NT2/D1 (cell line): ENCODE measurements around the gene MYH9.

Source experiments
- SUZ12 ChIP-seq: IDR thresholded peaks from 2 replicates; pipeline ENCODE4 v1.6.1; 2011; ENCODE audit not compliant: insufficient read length, insufficient read depth; ENCODE audit errors: extremely low read depth
- YY1 ChIP-seq: IDR thresholded peaks from 2 replicates; pipeline ENCODE4 v1.6.1; 2011; ENCODE audit not compliant: insufficient read length, insufficient read depth
- ZNF274 ChIP-seq: IDR thresholded peaks from 2 replicates; pipeline ENCODE4 v1.6.1; 2011; ENCODE audit warnings: mild to moderate bottlenecking, low read depth, low read length

DNA sequence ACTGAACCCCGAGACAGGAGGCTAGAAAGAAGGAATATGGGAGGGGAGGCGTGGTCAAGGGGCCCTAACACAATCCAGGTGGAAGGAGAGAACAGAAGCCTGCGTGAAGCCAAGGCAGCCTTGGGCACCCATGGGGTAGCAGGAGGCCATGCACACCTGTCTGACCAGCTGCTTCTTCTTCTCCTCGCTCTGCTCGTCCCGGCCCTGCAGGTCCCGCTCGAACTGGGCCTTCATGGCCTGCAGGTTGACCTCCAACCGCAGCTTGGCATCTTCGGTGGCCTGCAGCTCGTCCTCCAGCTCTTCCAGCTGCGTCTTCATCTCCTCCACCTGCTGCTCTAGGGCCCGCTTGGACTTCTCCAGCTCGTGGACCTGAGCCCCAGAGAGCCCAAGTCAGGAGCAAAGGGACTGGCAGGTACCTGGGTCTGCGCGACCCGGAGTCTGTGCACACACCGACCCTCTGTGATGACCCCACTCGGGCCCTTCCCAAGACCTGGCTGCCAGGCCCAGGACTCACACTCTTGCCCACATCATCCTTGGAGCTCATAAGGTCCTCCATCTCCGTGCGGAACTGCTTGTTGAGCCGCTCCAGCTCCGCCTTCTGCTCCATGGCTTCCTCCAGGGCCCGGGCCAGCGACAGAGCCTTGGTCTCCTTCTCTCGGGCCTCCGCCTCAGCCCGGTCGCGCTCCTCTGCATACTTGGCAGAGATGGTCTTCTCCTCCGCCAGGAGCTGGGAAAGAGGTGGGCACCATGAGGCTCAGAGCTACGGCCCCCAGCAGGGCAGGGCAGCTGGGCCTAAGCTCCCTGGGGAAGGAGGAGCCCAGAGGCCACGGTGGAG lies 99.0 kb downstream of the MYH9 start:
- TF ChIP-seq ZNF274 (no peak), YY1 (no peak), SUZ12 (no peak)
